ENCODE data around the gene AFDN. TPM values are rescaled to one million over a fixed set of nuclear protein-coding genes. Genes with fewer than 3 reads are reported as not detected.

AFDN gene
- total RNA-seq, 2 donors from 2014 or later, result 214 to 239 TPM

DNA sequence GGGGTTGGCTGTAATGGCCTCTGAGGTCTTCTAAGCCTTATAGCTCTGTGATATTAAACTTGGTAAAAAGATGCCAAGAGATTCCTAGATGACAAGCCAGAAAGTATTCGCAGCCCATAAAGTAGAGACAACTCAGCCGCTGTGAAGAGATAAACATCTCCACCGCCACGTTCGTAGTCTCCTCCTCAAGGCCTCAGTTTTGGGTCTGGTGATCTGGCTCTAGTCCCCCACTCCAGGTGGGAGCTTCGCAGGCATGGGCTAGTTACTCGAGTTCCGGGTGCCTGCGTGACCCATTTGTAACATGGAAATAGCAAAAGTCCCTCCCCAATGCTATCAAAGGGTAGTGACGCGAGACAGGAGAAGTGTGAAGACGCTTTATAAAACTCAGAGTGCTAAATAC lies 28.3 kb upstream of the AFDN start:
- WGBS, 2 experiments (ENCODE audit: insufficient coverage in 1 of 2, insufficient read length in 1 of 2), result 91% methylated on average over 11 to 12 of the region's 12 CpGs
- Histone ChIP-seq H3K4me1 (ENCODE audit: control insufficient read depth, insufficient read depth, low read length) (no peaks in the 10 kb centered on the region), H3K36me3 (ENCODE audit: control insufficient read depth, insufficient read depth, low read length) (no peaks in the 10 kb centered on the region), H3K27me3 (ENCODE audit: control insufficient read depth, insufficient read depth, low read length, poor library complexity, severe bottlenecking) (no peaks in the 10 kb centered on the region), H3K9me3 (ENCODE audit: control insufficient read depth, low read length) (no peaks in the 10 kb centered on the region), H3K27ac (ENCODE audit: low read depth, low read length) (no peak overlapping the region), H3K9ac (ENCODE audit: extremely low read depth, low read length, poor library complexity, severe bottlenecking) (no peak overlapping the region), H3K4me3 (ENCODE audit: low read length) (no peak overlapping the region)
- Mint-ChIP-seq H3K27ac (no peak overlapping the region), H3K36me3 (ENCODE audit: low read depth) (no peaks in the 10 kb centered on the region), H3K9me3 (no peaks in the 10 kb centered on the region), H3K4me1 (peaks cover 33% of the 10 kb centered on the region), H3K4me3 (no peak overlapping the region), H3K27me3 (ENCODE audit: insufficient read depth) (peaks cover 14% of the 10 kb centered on the region)
- TF ChIP-seq, protein P1, sequence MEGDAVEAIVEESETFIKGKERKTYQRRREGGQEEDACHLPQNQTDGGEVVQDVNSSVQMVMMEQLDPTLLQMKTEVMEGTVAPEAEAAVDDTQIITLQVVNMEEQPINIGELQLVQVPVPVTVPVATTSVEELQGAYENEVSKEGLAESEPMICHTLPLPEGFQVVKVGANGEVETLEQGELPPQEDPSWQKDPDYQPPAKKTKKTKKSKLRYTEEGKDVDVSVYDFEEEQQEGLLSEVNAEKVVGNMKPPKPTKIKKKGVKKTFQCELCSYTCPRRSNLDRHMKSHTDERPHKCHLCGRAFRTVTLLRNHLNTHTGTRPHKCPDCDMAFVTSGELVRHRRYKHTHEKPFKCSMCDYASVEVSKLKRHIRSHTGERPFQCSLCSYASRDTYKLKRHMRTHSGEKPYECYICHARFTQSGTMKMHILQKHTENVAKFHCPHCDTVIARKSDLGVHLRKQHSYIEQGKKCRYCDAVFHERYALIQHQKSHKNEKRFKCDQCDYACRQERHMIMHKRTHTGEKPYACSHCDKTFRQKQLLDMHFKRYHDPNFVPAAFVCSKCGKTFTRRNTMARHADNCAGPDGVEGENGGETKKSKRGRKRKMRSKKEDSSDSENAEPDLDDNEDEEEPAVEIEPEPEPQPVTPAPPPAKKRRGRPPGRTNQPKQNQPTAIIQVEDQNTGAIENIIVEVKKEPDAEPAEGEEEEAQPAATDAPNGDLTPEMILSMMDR (conservative IDR thresholded peaks at IDR 0.05), result no peak
- no peak for DNase-seq

DNA sequence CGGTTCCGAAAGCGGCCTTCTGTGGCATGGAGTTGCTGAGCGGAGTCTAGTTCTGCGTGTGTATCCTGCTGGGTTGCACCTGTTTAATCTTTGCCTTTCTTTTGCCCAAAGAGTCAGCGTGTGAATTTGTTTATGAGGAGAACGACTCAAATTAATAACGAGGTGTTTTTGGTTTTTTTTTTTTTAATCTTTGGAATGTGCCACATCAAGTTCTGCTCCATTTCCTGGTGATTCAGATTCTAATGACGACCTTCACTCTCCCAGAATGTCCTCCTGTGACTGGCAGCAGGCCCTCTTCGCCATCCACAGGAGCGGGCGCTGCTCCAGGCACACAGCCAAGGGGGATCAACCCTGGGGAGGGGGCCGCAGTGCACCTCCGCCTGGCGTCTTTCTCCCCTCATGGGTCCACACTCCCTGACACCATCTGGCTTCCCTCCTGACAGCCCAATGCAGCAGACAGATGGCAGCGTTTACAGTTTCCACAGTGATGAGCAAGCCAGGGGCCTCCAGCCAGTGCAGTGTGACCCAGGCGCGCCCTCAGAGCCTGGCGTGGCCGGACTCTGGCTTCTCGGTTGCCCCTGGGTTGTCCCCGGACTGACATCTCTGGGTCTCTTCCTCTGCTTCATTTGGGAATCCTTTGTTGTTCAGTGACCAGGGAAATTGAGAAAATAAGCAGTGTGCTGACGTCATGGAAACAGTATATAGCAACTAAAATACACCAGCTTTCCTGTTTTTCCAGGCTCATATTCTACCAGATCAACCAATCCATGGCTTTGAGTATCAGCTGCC lies 27.5 kb upstream of the AFDN start:
- no peaks in the 10 kb centered on the region for H3K9me3 Mint-ChIP-seq
- WGBS, 2 experiments (ENCODE audit: insufficient coverage in 1 of 2, insufficient read length in 1 of 2), result 92% methylated on average over 10 to 23 of the region's 23 CpGs
- peaks cover 33% of the 10 kb centered on the region for H3K4me1 Mint-ChIP-seq
- TF ChIP-seq, protein P1 (conservative IDR thresholded peaks at IDR 0.05), result peak; percentile 23
- no peak overlapping the region for H3K27ac Mint-ChIP-seq
- Histone ChIP-seq H3K36me3 (ENCODE audit: control insufficient read depth, insufficient read depth, low read length) (no peaks in the 10 kb centered on the region), H3K9me3 (ENCODE audit: control insufficient read depth, low read length) (no peaks in the 10 kb centered on the region), H3K27me3 (ENCODE audit: control insufficient read depth, insufficient read depth, low read length, poor library complexity, severe bottlenecking) (no peaks in the 10 kb centered on the region), H3K9ac (ENCODE audit: extremely low read depth, low read length, poor library complexity, severe bottlenecking) (no peak overlapping the region), H3K4me1 (ENCODE audit: control insufficient read depth, insufficient read depth, low read length) (no peaks in the 10 kb centered on the region), H3K4me3 (ENCODE audit: low read length) (no peak overlapping the region), H3K27ac (ENCODE audit: low read depth, low read length) (peak overlapping the region; percentile 53)
- no peak for DNase-seq
- H3K27me3 Mint-ChIP-seq (ENCODE audit: insufficient read depth), result peaks cover 14% of the 10 kb centered on the region
- no peaks in the 10 kb centered on the region for H3K36me3 Mint-ChIP-seq (ENCODE audit: low read depth)
- H3K4me3 Mint-ChIP-seq, result no peak overlapping the region

DNA sequence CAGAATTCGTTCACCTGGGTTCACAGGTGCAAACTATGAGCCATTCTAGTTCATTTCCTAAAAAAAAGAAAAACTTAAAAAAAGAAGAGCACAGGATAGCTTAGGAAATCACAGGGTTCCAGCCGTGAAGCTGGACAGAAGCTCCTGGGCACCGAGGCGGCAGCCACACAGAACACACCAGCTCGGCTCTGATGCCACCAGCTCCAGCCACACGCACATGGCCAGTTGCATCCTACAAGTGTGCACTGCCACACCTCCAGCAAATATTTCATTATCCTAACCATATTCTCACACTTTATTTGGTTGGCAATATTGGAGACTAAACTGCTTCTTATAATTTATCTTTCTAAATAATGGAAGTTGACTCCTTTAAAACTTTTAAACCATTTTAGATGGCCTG lies 26.2 kb upstream of the AFDN start:
- Histone ChIP-seq H3K4me1 (ENCODE audit: control insufficient read depth, insufficient read depth, low read length) (no peaks in the 10 kb centered on the region), H3K4me3 (ENCODE audit: low read length) (no peak overlapping the region), H3K36me3 (ENCODE audit: control insufficient read depth, insufficient read depth, low read length) (no peaks in the 10 kb centered on the region), H3K9ac (ENCODE audit: extremely low read depth, low read length, poor library complexity, severe bottlenecking) (no peak overlapping the region), H3K27ac (ENCODE audit: low read depth, low read length) (no peak overlapping the region), H3K9me3 (ENCODE audit: control insufficient read depth, low read length) (no peaks in the 10 kb centered on the region), H3K27me3 (ENCODE audit: control insufficient read depth, insufficient read depth, low read length, poor library complexity, severe bottlenecking) (no peaks in the 10 kb centered on the region)
- TF ChIP-seq, protein P1 (conservative IDR thresholded peaks at IDR 0.05), result no peak
- H3K9me3 Mint-ChIP-seq, result no peaks in the 10 kb centered on the region
- no peak overlapping the region for H3K27ac Mint-ChIP-seq
- no peak overlapping the region for H3K4me3 Mint-ChIP-seq
- H3K27me3 Mint-ChIP-seq (ENCODE audit: insufficient read depth), result peaks cover 13% of the 10 kb centered on the region
- no peak for DNase-seq
- WGBS, 2 experiments (ENCODE audit: insufficient coverage in 1 of 2, insufficient read length in 1 of 2), result 84 to 85% methylated on average over 4 to 6 of the region's 6 CpGs
- no peaks in the 10 kb centered on the region for H3K36me3 Mint-ChIP-seq (ENCODE audit: low read depth)
- H3K4me1 Mint-ChIP-seq, result peaks cover 24% of the 10 kb centered on the region

Data from endodermal cell (in vitro differentiated cells).